Kidney (tissue), 14 donors: ENCODE measurements around the gene RBPMS2. TPM values are rescaled to one million over a fixed set of nuclear protein-coding genes. Genes with fewer than 3 reads are reported as not detected.
"Not testable (repeated sequence)": the region's sequence is repeated elsewhere in the genome, so short reads cannot be mapped to it uniquely, and the experiment has no call there.

Experiments used
- DNase-seq, 5 donors: peaks; one replicate each; pipeline ENCODE4 v3.0.0-alpha.2; 2013 to 2020
- FAIRE-seq: peaks from 2 replicates; lab custom pipeline; 2012; peaks lifted over from hg19 to GRCh38; lab: Jason Lieb, UNC
- H3K27ac ChIP-seq, 2 donors: one replicate each; pipeline ENCODE4 v1.7.0; 2013; ENCODE audit warnings: low read depth in 2 of 2, low read length in 2 of 2, inconsistent platforms in 1 of 2
- H3K27me3 ChIP-seq: one replicate; pipeline ENCODE4 v1.7.1; 2013; ENCODE audit warnings: low read length, inconsistent platforms; ENCODE audit not compliant: control insufficient read depth, insufficient read depth
- H3K36me3 ChIP-seq, 3 donors: one replicate each; pipeline versions ENCODE4 v1.7.0 to v1.7.1; 2013; ENCODE audit warnings: low read length in 3 of 3, control low read depth in 1 of 3, inconsistent platforms in 1 of 3; ENCODE audit not compliant: insufficient read depth in 3 of 3, control insufficient read depth in 2 of 3
- H3K4me1 ChIP-seq, 3 donors: one replicate each; pipeline versions ENCODE4 v1.7.0 to v1.7.1; 2013; ENCODE audit warnings: low read length in 3 of 3, inconsistent platforms in 1 of 3, low read depth in 1 of 3; ENCODE audit not compliant: control insufficient read depth in 2 of 3, insufficient read depth in 2 of 3
- H3K4me3 ChIP-seq, 3 donors: one replicate each; pipeline versions ENCODE4 v1.7.0 to v1.8.1; 2013; ENCODE audit warnings: low read length in 3 of 3, control low read depth in 1 of 3, inconsistent platforms in 1 of 3
- H3K9ac ChIP-seq, 3 donors: one replicate each; pipeline versions ENCODE4 v1.7.0 to v1.7.1; 2013; ENCODE audit warnings: low read length in 3 of 3, control low read depth in 1 of 3, inconsistent platforms in 1 of 3
- H3K9me3 ChIP-seq, 3 donors: one replicate each; pipeline versions ENCODE4 v1.7.0 to v1.7.1; 2013; ENCODE audit warnings: low read length in 3 of 3, control low read depth in 1 of 3, inconsistent platforms in 1 of 3; ENCODE audit not compliant: control insufficient read depth in 2 of 3, insufficient read depth in 1 of 3
- CTCF ChIP-seq: IDR thresholded peaks from 3 replicates; pipeline ENCODE4 v1.5.1; 2012; ENCODE audit warnings: mild to moderate bottlenecking, moderate library complexity, borderline replicate concordance; ENCODE audit not compliant: insufficient read depth; ENCODE audit errors: extremely low read depth
- intact Hi-C: fragments of 100-400 bp; cut with DNase I; formaldehyde crosslinking; loops from one replicate; pipeline ENCODE4 v1.11.1; 2022
- polyA plus RNA-seq: library from polyadenylated mRNA; stranded (reverse); fragments of 350-450 nt; fragmentation: Illumina TruSeq; extraction: RNeasy Lipid Tissue Mini Kit (QIAGEN cat#74804); gene quantifications from one replicate; pipeline ENCODE4 v1.2.3, GENCODE V29; 2014; ENCODE audit warnings: low read depth, low replicate concordance; ENCODE audit not compliant: insufficient read depth
- total RNA-seq: library from RNA; stranded (reverse); fragmentation: NEBNext Ultra II Directional; extraction: Animal tissue kit (Norgen Biotek cat#: 25700); gene quantifications from one replicate; pipeline ENCODE4 v1.2.1, GENCODE V29; 2021
- donor health status: control.
- donor health status: control.
- donor health status: control.
- donor health status: control.
- donor health status: control.
- donor health status: DM: yes; HTN: yes; CAD: no.
- donor health status: Normal renal cell carcinoma (clear cell type).

The RBPMS2 gene
- total and polyA plus RNA-seq, 2 donors from 2014 or later: 8.2 to 24.2 TPM

GRCh38 chr15:64795299-64795698, 19.9 kb upstream of the RBPMS2 start:
- not testable (repeated sequence) for H3K9me3 ChIP-seq

GRCh38 chr15:64792282-64792681, 16.9 kb upstream of the RBPMS2 start:
- Histone ChIP-seq H3K27me3 (no peaks in the 10 kb centered on the region), H3K4me1 (no peaks in the 10 kb centered on the region), H3K9me3 (no peaks in the 10 kb centered on the region), H3K27ac (no peak overlapping the region), H3K36me3 (no peaks in the 10 kb centered on the region), H3K9ac (no peak overlapping the region), H3K4me3 (no peak overlapping the region)
- FAIRE-seq: no peak
- intact Hi-C loops: no loop called here
- no peak for TF ChIP-seq CTCF
- no peak for DNase-seq

More at GRCh38 chr15:64795299-64795698, 19.9 kb upstream of the RBPMS2 start:
- H3K27ac ChIP-seq, intact Hi-C loops, H3K4me1 ChIP-seq, H3K36me3 ChIP-seq, H3K27me3 ChIP-seq, FAIRE-seq, H3K9ac ChIP-seq, H3K4me3 ChIP-seq, DNase-seq: not testable (repeated sequence)

- DNase-seq (no peak), FAIRE-seq (no peak)
- no peak for TF ChIP-seq CTCF
- Histone ChIP-seq H3K9ac (no peak overlapping the region), H3K4me1 (no peaks in the 10 kb centered on the region), H3K9me3 (no peaks in the 10 kb centered on the region), H3K36me3 (no peaks in the 10 kb centered on the region), H3K27me3 (no peaks in the 10 kb centered on the region), H3K27ac (no peak overlapping the region), H3K4me3 (no peak overlapping the region)
- intact Hi-C loops: no loop called here
Observed at GRCh38 chr15:64791401-64791800, 16.0 kb upstream of the RBPMS2 start.

- Histone ChIP-seq H3K4me1 (peaks cover 0 to 11% (median 7%) of the 10 kb centered on the region in 3 donors), H3K36me3 (no peaks in the 10 kb centered on the region), H3K27ac (no peak overlapping the region), H3K4me3 (no peak overlapping the region), H3K9me3 (no peaks in the 10 kb centered on the region), H3K27me3 (no peaks in the 10 kb centered on the region), H3K9ac (no peak overlapping the region)
- intact Hi-C loops: no loop called here
- FAIRE-seq: no peak
- no peak for DNase-seq
- TF ChIP-seq CTCF: no peak
Observed at GRCh38 chr15:64783796-64784195, 8.4 kb upstream of the RBPMS2 start.
